Measurements from ENCODE around the gene KRTAP10-10.

The KRTAP10-10 gene

GRCh38 chr21:44592446-44593311 lies 44.5 kb upstream of the KRTAP10-10 start, which contains the start of gene KRTAP10-6:
KRTAP10-6 (minus strand) TSS chr21:44592505; CDS start chr21:44592484, 21 bp downstream.
- POLR2A ChIA-PET = interaction anchor here (0.9 kb wide), 1 partner anchor 19 kb away, joined by 3 read pairs; the partner anchor contains the start of gene KRTAP10-4
- CTCF ChIA-PET = no interaction called here
- TF ChIP-seq CTCF (IDR thresholded peaks at IDR 0.05; ENCODE audit: insufficient read depth, low read length, missing control alignments) = no peak
- DNase-seq (ENCODE audit: low read depth, low spot score) = no peak
- no peak within 1 kb of the TSS for H3K4me3 ChIP-seq (ENCODE audit: low read depth, low read length)

- H3K4me3 ChIP-seq (ENCODE audit: low read depth, low read length) = no peak overlapping the region
- ChIA-PET CTCF (no interaction called here), POLR2A (no interaction called here)
- TF ChIP-seq CTCF (IDR thresholded peaks at IDR 0.05; ENCODE audit: insufficient read depth, low read length, missing control alignments) = no peak
- DNase-seq (ENCODE audit: low read depth, low spot score) = no peak
These were observed 43.4 kb upstream of the KRTAP10-10 start for GRCh38 chr21:44593598-44594405.

- DNase-seq (ENCODE audit: low read depth, low spot score) = no peak
- ChIA-PET CTCF (no interaction called here), POLR2A (no interaction called here)
- no peak overlapping the region for H3K4me3 ChIP-seq (ENCODE audit: low read depth, low read length)
- no peak for TF ChIP-seq CTCF (IDR thresholded peaks at IDR 0.05; ENCODE audit: insufficient read depth, low read length, missing control alignments)
These were observed 42.7 kb upstream of the KRTAP10-10 start for GRCh38 chr21:44594406-44594916.

- ChIA-PET CTCF (no interaction called here), POLR2A (no interaction called here)
- H3K4me3 ChIP-seq (ENCODE audit: low read depth, low read length) = no peak overlapping the region
- DNase-seq (ENCODE audit: low read depth, low spot score) = no peak
- TF ChIP-seq CTCF (IDR thresholded peaks at IDR 0.05; ENCODE audit: insufficient read depth, low read length, missing control alignments) = no peak
These were observed 41.6 kb upstream of the KRTAP10-10 start for GRCh38 chr21:44595524-44595923.

GRCh38 chr21:44596068-44596725 lies 41.0 kb upstream of the KRTAP10-10 start:
- DNase-seq (ENCODE audit: low read depth, low spot score) = no peak
- no peak overlapping the region for H3K4me3 ChIP-seq (ENCODE audit: low read depth, low read length)
- POLR2A ChIA-PET = no interaction called here
- no peak for TF ChIP-seq CTCF (IDR thresholded peaks at IDR 0.05; ENCODE audit: insufficient read depth, low read length, missing control alignments)
- CTCF ChIA-PET = no interaction called here
